Tibial nerve (tissue), 4 donors: ENCODE measurements around the gene STXBP6. TPM values are rescaled to one million over a fixed set of nuclear protein-coding genes. Genes with fewer than 3 reads are reported as not detected.

Experiments
- DNase-seq, 2 donors: peaks; one replicate each; pipeline ENCODE4 v3.0.0-alpha.2; 2019; ENCODE audit warnings: low spot score in 2 of 2
- H3K27ac ChIP-seq, 4 donors: fragments of 200-600 bp; sonication (generic) in 3 of 4; one replicate each; pipeline ENCODE4 v1.5.1; 2017 to 2019; ENCODE audit warnings: mild to moderate bottlenecking in 1 of 4
- H3K27me3 ChIP-seq, 2 donors: fragments of 200-600 bp; sonication (generic) in 1 of 2; one replicate each; pipeline versions ENCODE4 v1.5.1 to v1.6.0; 2017 to 2019
- H3K36me3 ChIP-seq, 3 donors: fragments of 200-600 bp; sonication (generic); one replicate each; pipeline ENCODE4 v1.5.1; 2018 to 2019
- H3K4me1 ChIP-seq, 4 donors: fragments of 200-600 bp; sonication (generic) in 3 of 4; one replicate each; pipeline ENCODE4 v1.5.1; 2017 to 2019
- H3K4me3 ChIP-seq, 4 donors: fragments of 200-600 bp; sonication (generic) in 3 of 4; one replicate each; pipeline ENCODE4 v1.5.1; 2017 to 2019; ENCODE audit warnings: mild to moderate bottlenecking in 1 of 4, moderate library complexity in 1 of 4
- H3K9me3 ChIP-seq, 4 donors: fragments of 200-600 bp; sonication (generic) in 3 of 4; one replicate each; pipeline ENCODE4 v1.5.1; 2017 to 2019
- EP300 ChIP-seq, 2 donors: sonication (generic); formaldehyde crosslinking; IDR thresholded peaks; one replicate each; pipeline ENCODE4 v1.6.1; 2017; ENCODE audit warnings: antibody characterized with exemption in 2 of 2, mild to moderate bottlenecking in 1 of 2
- POLR2A ChIP-seq, 2 donors: fragments of 450-650 bp; IDR thresholded peaks; one replicate each; pipeline ENCODE4 v1.6.1; 2017; ENCODE audit warnings: antibody characterized with exemption in 2 of 2, mild to moderate bottlenecking in 2 of 2, moderate library complexity in 2 of 2
- WGBS, 2 donors: methylation state at CpG; one replicate each; pipeline ENCODE4 v1.1.5; 2018; 5-methylcytosine and 5-hydroxymethylcytosine counted together
- total RNA-seq, 4 donors: library from RNA; depleted of rRNA; stranded (reverse); fragments of >200 nt; gene quantifications; one replicate each; pipeline ENCODE4 v1.1.0, GENCODE V29; 2016
- TF ChIP-seq, protein P1 (sequence below), 5 experiments: fragments of 200-600 bp in 3 of 5; fragments of 450-650 bp in 2 of 5; sonication (generic) in 3 of 5; IDR thresholded peaks; one replicate each; pipeline ENCODE4 v1.5.1; 2016 to 2019; ENCODE audit warnings: antibody characterized with exemption in 5 of 5, mild to moderate bottlenecking in 3 of 5, moderate library complexity in 2 of 5

Gene STXBP6
- total RNA-seq, 4 donors from 2014 or later, result 12.6 to 42.6 (median 33.5) TPM

DNA sequence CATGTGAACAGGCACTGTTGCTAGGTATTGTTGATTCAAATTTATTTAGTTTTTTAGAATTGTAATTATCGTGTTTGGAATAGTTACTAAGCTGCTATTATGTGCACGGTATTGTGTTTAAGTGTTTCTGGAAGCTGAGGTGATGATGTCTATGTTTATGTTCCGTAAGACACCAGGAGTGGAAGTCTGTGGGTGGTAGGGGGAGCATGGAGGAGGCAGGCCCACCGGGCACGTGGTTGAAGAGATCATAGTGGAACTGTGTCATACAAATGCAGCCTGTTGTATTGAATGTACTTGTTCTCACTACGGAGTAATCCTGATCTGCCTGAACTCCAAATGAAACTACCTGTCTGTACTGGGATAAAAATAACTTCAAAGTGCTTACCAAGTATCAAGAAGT is 36.1 kb upstream of the STXBP6 start:
- Histone ChIP-seq H3K4me1 (no peaks in the 10 kb centered on the region), H3K4me3 (no peak overlapping the region), H3K27ac (no peak overlapping the region), H3K27me3 (no peaks in the 10 kb centered on the region), H3K36me3 (no peaks in the 10 kb centered on the region), H3K9me3 (no peaks in the 10 kb centered on the region)
- TF ChIP-seq EP300 (IDR thresholded peaks at IDR 0.05) (no peak), POLR2A (IDR thresholded peaks at IDR 0.05) (no peak)
- TF ChIP-seq, protein P1, sequence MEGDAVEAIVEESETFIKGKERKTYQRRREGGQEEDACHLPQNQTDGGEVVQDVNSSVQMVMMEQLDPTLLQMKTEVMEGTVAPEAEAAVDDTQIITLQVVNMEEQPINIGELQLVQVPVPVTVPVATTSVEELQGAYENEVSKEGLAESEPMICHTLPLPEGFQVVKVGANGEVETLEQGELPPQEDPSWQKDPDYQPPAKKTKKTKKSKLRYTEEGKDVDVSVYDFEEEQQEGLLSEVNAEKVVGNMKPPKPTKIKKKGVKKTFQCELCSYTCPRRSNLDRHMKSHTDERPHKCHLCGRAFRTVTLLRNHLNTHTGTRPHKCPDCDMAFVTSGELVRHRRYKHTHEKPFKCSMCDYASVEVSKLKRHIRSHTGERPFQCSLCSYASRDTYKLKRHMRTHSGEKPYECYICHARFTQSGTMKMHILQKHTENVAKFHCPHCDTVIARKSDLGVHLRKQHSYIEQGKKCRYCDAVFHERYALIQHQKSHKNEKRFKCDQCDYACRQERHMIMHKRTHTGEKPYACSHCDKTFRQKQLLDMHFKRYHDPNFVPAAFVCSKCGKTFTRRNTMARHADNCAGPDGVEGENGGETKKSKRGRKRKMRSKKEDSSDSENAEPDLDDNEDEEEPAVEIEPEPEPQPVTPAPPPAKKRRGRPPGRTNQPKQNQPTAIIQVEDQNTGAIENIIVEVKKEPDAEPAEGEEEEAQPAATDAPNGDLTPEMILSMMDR (IDR thresholded peaks at IDR 0.05), result no peak
- no peak for DNase-seq
- 75 to 76% methylated on average over 6 of the region's 6 CpGs for WGBS, 2 donors

DNA sequence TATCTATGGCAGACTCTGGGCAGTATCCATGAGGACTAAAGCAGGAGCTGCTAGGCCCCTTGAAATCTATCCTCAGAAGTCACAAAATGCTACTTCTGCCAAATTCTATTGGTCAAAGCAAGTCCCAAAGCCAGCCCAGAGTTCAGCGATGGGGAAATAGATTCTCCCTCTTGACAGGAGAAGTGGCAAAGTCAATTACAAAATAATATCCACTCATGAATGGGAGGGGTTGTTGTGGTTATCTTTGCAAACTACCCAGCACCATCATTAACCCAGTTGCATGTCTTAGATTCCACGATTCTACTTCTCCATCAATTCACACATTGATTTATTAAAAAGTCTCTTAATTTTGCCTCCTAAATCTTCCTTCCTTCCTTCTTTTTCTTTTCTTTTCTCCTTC is 30.7 kb upstream of the STXBP6 start:
- TF ChIP-seq POLR2A (IDR thresholded peaks at IDR 0.05), result no peak
- TF ChIP-seq EP300 (IDR thresholded peaks at IDR 0.05), result no peak
- TF ChIP-seq, protein P1 (IDR thresholded peaks at IDR 0.05), result no peak
- Histone ChIP-seq H3K27me3 (no peaks in the 10 kb centered on the region), H3K9me3 (no peaks in the 10 kb centered on the region), H3K27ac (no peak overlapping the region), H3K4me1 (no peaks in the 10 kb centered on the region), H3K4me3 (no peak overlapping the region), H3K36me3 (no peaks in the 10 kb centered on the region)
- DNase-seq, result no peak
- 71 to 85% methylated on average over 2 of the region's 2 CpGs for WGBS, 2 donors

DNA sequence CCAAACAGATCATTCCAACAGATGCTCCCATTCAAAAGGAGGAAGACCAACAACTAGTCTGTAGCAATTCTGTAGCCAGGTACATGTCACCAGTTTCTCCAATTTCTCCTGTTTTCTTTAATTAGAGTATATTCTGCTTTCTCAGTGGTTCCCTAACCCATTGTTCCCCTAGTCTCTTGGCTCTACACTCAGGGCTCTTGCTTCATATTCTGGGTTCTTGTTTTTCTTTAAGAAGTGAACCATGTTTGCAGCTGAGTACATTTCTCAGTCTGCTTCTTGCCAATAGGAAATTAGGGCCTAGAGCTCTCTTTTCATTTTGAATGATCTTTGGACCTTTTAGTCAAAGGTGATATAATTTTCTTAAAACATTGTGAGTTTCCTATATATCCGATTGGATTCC is 29.4 kb upstream of the STXBP6 start:
- H3K27ac ChIP-seq, result no peak overlapping the region
- no peak for DNase-seq
- H3K27me3 ChIP-seq, result no peaks in the 10 kb centered on the region
- TF ChIP-seq, protein P1 (IDR thresholded peaks at IDR 0.05), result no peak
- TF ChIP-seq EP300 (IDR thresholded peaks at IDR 0.05), result no peak
- 93 to 100% methylated on average over 1 of the region's 1 CpG for WGBS, 2 donors
- H3K36me3 ChIP-seq, result no peaks in the 10 kb centered on the region
- no peaks in the 10 kb centered on the region for H3K4me1 ChIP-seq
- no peak overlapping the region for H3K4me3 ChIP-seq
- H3K9me3 ChIP-seq, result no peaks in the 10 kb centered on the region

DNA sequence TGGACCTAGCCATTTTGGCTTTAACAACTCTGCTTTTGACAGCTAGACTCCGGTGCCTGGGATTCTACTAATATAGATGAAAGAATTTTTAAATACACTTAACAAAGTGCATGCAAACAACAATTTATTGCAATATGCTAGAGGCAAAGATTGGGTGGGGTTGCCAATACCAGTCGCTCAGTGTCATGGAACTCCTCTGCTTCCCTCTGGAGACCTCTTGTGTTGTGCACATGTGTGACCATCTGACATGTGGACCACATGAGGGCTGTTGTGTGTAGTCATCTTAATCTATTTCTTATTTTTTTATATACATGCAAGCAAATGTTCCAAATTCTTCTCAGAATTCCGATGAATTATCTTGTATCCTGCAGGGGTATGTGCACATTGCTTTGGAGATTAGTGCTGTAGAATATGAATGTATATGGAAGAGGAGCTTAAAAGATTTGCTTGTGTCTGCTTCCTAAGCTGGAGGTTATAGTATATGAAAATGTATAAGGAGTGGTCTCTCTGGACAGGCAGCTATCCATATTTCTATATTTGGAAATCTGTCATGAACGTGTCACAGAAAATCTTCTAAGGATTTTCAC is 24.2 kb upstream of the STXBP6 start:
- Histone ChIP-seq H3K4me3 (no peak overlapping the region), H3K9me3 (no peaks in the 10 kb centered on the region), H3K27me3 (no peaks in the 10 kb centered on the region), H3K27ac (no peak overlapping the region), H3K4me1 (no peaks in the 10 kb centered on the region), H3K36me3 (no peaks in the 10 kb centered on the region)
- TF ChIP-seq POLR2A (IDR thresholded peaks at IDR 0.05), result no peak
- TF ChIP-seq, protein P1 (IDR thresholded peaks at IDR 0.05), result no peak
- no peak for DNase-seq
- WGBS, 2 donors, result 78 to 85% methylated on average over 4 of the region's 4 CpGs

DNA sequence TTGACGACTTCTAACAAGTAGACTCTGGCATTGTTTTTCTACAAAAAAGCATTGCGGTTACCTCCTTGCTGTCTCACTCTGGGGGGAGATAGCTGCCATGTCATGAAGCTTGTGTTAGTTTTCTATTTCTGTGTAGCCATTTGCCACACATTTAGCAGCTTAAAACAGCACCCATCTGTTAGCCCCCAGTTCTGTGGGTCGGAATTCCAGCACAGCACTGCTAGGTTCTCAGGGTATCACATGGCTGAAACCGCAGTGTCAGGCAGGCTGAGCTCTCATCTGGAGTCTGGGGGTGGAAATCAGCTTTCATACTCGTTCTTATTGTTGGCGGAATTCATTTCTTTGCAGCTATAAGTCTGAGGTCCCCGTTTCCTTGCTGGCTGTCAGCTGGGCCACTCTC is 19.9 kb upstream of the STXBP6 start:
- no peaks in the 10 kb centered on the region for H3K9me3 ChIP-seq
- WGBS, 2 donors, result 89% methylated on average over 7 of the region's 7 CpGs
- H3K4me1 ChIP-seq, result no peaks in the 10 kb centered on the region
- no peaks in the 10 kb centered on the region for H3K36me3 ChIP-seq
- TF ChIP-seq POLR2A (IDR thresholded peaks at IDR 0.05) (no peak), EP300 (IDR thresholded peaks at IDR 0.05) (no peak)
- TF ChIP-seq, protein P1 (IDR thresholded peaks at IDR 0.05), result no peak
- H3K27ac ChIP-seq, result no peak overlapping the region
- H3K27me3 ChIP-seq, result no peaks in the 10 kb centered on the region
- no peak for DNase-seq
- H3K4me3 ChIP-seq, result no peak overlapping the region
